NCI-H1694 treated with DMSO at 0.1 percent for 48 hours (cell line): ENCODE results near the gene AP2M1.

Experiments used
- DNase-seq: peaks from one replicate; lab custom pipeline; 2025; lab: John Stamatoyannopoulos, UW

Gene AP2M1

DNA sequence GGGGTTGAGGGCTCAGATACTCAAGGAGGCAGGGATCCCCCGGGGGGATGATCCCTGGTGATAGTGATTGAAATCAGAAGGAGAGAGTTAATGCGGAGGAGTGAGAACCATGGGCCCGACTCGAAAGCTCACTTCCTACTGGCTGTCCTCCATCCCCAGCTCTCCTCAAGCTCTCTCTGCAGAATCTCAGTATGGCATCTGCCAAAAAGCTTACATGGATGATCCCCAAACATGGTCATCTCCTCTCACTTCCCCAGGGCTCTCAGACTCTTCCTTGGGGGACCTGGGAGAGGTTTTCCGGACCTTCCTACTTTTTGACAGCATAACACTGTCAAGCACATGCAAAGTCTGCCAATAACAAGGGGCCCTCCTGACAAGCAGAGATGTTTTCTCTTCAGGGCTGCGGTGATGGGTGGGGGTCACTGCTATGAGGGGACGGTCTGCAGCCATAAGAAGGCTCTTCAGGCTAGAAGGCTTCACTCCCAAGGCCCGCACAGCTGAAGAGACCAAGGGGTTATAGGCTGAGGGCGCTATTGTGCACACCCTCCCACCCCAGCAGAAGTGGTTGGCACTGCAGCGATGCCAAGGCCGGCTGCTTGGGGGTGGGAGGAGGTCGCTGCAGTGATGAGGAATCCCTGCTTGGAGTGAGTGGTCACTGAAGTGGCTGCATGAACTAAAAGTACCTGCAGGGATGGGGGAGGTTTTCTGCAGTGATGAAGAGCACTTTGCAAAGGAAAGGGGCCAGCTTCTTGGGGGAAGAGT lies 53.9 kb downstream of the AP2M1 start:
- no peak for DNase-seq

DNA sequence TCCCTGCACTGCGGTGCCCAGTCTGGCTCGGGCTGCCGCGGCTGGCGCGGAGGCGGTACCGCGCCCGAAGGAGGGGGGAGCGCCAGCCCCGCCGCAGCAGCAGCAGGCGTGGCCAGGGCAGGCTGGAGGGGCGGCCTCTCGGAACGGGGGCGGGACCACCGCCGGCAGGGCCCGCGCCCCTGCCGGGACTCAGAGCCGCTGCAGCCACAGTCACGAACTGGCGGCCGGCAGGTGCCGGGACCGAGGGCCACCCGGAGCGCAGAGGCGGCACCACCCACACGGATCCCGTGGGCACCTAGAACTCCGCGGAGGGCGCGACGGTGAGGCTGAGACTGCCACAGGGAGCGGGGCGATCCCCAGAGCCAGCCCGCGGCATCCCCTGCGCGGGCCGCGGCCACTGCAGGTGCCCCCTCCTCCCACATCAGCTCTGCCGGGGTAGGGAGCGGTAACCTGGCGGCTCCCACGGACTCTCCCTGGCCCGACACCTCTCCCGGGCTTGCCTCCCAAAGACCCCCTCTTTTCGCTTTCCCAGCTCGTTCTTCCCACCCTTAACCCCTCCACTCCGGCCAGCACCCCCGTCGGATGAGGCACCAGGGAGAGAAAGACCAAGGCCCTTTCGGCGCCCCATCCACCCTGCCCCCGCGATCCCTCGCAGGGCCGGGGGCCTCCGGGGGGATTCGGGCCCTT lies 54.9 kb downstream of the AP2M1 start, which contains the start of gene VWA5B2:
Gene VWA5B2, plus strand, starts transcription at position 192 of the 687 bp plus-strand sequence. CDS start 944 bp downstream, outside the sequence.
- DNase-seq, result peak; percentile 66

DNA sequence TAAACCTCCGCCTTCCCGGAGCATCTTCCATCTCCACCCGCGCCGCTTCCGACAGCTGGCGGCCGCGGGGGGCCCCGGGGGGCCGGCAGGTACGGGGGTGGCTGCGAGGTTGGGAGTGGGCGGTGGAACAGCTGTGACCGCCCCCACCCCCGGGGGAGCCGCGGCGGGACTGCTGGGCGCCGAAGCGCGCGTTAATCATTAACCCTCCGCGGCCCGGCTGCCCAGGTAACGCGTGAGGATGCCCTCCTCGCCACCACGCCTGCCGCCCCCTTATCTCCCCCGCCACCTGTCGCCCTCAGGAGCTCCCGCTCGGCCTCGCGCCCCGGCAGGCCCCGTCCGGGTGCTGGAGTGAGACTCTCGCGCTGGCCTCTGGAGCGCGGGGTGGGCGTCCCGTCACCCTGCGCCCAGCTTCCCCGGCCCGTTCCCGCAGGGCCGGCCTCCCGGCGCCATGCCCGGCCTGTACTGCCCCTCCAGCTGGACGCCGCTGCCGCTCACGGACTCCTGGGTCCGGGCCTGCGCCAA lies 55.5 kb downstream of the AP2M1 start:
- DNase-seq, result no peak

DNA sequence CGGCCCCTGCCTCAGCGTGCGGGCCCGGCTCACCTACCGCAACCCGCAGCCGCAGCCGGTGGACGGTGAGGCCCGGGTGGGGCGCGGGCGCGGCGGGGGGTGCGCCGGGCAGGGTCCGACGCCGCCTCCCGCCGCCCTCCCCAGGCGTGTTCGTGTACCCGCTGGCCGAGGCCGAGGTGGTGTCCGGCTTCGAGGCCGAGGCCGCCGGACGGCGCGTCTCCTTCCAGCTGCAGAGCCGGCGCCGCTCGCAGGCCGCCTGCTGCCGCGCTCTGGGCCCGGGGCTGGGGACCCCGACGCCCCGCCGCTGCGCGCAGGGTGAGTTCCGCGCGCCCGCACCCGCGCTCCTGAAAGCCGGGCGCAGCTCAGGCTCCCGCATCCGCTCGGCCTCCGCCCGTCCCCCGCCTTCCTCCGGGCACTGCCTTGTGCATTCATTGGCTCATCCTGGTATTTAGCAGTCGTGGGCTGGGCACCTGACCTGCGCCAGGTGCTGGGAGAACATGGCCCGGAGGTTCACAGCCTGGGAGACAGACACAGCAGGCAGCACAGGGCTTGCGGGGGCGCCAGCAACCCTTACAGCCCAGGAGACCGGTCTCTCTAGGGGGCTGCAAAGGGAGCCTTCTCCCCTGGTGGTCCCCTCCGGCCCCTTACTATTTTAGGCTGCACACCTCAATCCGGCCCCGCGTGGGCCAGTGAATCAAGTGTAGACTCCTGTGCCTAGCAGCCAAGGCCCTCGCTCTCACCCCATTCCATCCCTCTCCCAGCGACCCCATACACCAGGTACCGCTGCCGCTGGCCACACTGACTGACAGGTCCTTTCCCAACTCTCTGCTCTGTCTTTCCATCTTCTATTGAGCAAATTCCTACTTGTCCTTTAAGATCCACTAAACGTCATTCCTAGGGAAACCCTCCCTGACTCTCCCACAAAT lies 56.2 kb downstream of the AP2M1 start:
- DNase-seq, result no peak

DNA sequence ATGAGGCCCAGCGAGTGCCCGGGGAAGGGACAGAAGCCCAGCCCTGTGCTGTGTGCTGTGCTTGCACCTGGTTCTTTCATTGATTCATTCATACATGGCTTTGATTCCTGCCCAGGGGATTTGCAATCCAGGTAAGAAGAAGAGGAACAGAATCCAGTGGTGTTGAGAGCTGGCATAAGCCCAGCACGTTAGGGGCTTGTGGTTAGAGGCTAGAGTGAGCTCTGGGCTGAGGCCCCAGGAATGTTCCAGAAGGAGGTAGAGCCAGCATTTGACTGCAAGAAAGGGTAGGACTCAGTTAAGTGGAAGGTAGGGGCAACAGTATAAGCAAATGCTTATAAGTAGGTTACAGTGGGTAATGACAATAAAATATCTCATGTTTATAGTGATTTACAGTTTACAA lies 57.0 kb downstream of the AP2M1 start:
- DNase-seq, result no peak

DNA sequence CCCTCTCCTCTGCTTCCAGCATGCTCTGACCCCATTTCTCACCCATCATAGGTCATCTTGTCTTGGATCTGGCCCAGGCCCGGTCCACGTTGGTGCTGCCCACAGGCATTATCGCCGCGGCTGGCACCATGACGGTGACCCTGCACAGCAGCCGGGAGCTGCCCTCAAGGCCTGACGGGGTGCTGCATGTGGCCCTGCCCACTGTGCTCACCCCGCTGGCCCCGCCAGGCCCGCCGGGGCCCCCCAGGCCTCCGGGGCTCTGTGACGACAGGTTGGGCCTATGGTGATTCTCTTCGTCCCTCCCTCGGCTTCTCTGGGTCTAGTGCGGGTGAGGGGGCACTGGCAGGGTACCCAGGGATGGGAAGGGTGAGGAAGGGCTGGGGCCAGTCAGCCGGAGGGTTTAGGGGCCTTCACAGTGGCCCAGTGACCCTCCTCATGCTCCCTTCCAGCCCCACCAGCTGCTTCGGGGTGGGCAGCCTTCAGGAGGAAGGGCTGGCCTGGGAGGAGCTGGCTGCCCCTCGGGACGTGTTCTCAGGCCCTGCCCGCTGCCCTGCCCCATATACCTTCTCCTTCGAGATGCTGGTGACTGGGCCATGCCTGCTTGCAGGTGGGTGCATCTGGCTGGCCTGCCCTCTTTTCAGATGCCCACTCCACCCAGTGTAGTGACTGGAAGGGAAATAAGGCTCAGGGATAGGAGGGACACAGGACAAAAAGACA lies 58.6 kb downstream of the AP2M1 start:
- DNase-seq, result no peak
